Loucy (cell line): ENCODE measurements around the gene IQCH.

Experiments used
- EZH2phosphoT487 ChIP-seq: fragments of 200-600 bp; IDR thresholded peaks from 2 replicates; pipeline ENCODE4 v1.6.1; 2018; ENCODE audit warnings: antibody characterized with exemption, mild to moderate bottlenecking, moderate library complexity, borderline replicate concordance
- TF ChIP-seq, protein P1 (sequence below): fragments of 200-600 bp; sonication (generic); conservative IDR thresholded peaks from 2 replicates; pipeline ENCODE4 v1.5.1; 2014; ENCODE audit warnings: mild to moderate bottlenecking, antibody characterized with exemption, low read length

DNA sequence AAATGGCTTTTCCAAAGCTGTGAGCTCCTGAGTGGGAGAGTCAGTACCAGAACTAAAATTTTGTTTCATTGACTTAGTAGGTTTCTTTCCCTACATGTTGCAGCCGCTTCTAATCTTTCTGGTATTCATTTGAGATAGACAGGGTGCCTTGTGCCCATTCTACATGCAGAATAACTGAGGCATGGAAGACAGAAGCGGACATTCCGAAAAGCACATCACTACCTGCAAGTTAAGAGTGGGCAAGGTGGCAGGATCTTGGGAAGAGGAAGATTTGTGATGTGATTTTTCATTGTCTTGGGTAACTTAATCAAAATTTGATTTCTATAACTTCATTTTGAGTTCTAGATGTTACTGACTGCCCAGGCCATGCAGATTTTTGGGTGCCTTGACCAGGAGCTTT is 289.9 kb downstream of the IQCH start:
- TF ChIP-seq, protein P1, sequence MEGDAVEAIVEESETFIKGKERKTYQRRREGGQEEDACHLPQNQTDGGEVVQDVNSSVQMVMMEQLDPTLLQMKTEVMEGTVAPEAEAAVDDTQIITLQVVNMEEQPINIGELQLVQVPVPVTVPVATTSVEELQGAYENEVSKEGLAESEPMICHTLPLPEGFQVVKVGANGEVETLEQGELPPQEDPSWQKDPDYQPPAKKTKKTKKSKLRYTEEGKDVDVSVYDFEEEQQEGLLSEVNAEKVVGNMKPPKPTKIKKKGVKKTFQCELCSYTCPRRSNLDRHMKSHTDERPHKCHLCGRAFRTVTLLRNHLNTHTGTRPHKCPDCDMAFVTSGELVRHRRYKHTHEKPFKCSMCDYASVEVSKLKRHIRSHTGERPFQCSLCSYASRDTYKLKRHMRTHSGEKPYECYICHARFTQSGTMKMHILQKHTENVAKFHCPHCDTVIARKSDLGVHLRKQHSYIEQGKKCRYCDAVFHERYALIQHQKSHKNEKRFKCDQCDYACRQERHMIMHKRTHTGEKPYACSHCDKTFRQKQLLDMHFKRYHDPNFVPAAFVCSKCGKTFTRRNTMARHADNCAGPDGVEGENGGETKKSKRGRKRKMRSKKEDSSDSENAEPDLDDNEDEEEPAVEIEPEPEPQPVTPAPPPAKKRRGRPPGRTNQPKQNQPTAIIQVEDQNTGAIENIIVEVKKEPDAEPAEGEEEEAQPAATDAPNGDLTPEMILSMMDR, result no peak
- no peak for TF ChIP-seq EZH2phosphoT487
